GM12864 (cell line): Measurements from ENCODE around the gene LIG1.

Experiments
- DNase-seq: peaks from one replicate; pipeline ENCODE4 v3.0.0-alpha.2; 2011; ENCODE audit warnings: low read depth
- H3K4me3 ChIP-seq: 2 replicates; pipeline ENCODE4 v1.5.1; 2011; ENCODE audit warnings: mild to moderate bottlenecking, low read depth, low read length, control low read depth
- CTCF ChIP-seq: IDR thresholded peaks from 2 replicates; pipeline ENCODE4 v1.5.1; 2011; ENCODE audit warnings: low read depth, mild to moderate bottlenecking, moderate library complexity, low read length, control low read depth, inconsistent platforms; ENCODE audit errors: missing control alignments

Gene LIG1

GRCh38 chr19:48148576-48148975, 21.6 kb downstream of the LIG1 start:
- no peak for TF ChIP-seq CTCF
- no peak for DNase-seq
- no peak overlapping the region for H3K4me3 ChIP-seq

GRCh38 chr19:48147597-48148175, 22.5 kb downstream of the LIG1 start:
- no peak for TF ChIP-seq CTCF
- DNase-seq: no peak
- H3K4me3 ChIP-seq: no peak overlapping the region

GRCh38 chr19:48139053-48139452, 31.1 kb downstream of the LIG1 start:
- DNase-seq: no peak
- no peak overlapping the region for H3K4me3 ChIP-seq
- no peak for TF ChIP-seq CTCF

- no peak for TF ChIP-seq CTCF
- DNase-seq: no peak
- no peak overlapping the region for H3K4me3 ChIP-seq
Measured at GRCh38 chr19:48137411-48137810, 32.7 kb downstream of the LIG1 start.

- DNase-seq: no peak
- no peak for TF ChIP-seq CTCF
Measured at GRCh38 chr19:48136547-48136946, 33.6 kb downstream of the LIG1 start.

GRCh38 chr19:48135411-48135810, 34.7 kb downstream of the LIG1 start:
- DNase-seq: no peak
- no peak overlapping the region for H3K4me3 ChIP-seq

More at GRCh38 chr19:48136547-48136946, 33.6 kb downstream of the LIG1 start:
- H3K4me3 ChIP-seq: no peak overlapping the region

More at GRCh38 chr19:48135411-48135810, 34.7 kb downstream of the LIG1 start:
- TF ChIP-seq CTCF: no peak
